GM12878 (cell line): Measurements from ENCODE around the gene ATRN.

ENCODE experiments used
- BHLHE40 ChIP-seq, 2 experiments: fragments of 450-650 bp in 1 of 2; IDR thresholded peaks; 2 replicates each; pipeline ENCODE4 v1.6.1; 2011 to 2017; ENCODE audit warnings: low read depth in 2 of 2, borderline replicate concordance in 1 of 2, improper control_type of control experiment in 1 of 2, low read length in 1 of 2, mild to moderate bottlenecking in 1 of 2
- POLR2AphosphoS5 ChIP-seq: IDR thresholded peaks from 2 replicates; pipeline ENCODE4 v1.6.1; 2011; ENCODE audit warnings: mild to moderate bottlenecking, low read length, inconsistent platforms

DNA sequence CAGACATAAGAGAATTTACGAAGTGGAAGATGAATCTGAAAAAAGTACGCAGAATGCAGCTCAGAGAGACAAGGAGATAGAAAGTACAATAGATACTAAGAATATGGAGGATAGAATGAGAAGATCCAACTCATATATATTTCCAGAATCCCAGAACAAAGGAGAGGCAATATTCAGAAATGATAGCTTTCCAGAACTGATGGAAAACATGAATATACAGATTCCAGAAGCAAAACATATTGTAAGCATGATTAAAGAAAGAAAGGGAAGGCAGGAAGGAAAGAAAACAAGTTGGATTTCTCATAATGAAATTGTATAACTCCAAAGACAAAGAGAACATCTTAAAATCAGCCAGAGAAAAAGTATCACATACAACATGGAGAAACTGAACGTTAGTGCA, 169.4 kb downstream of the ATRN start:
- TF ChIP-seq BHLHE40 (IDR thresholded peaks at IDR 0.05; ENCODE audit: borderline replicate concordance in 1 of 2, low read depth in 2 of 2, low read length in 1 of 2) (no peak), POLR2AphosphoS5 (no peak)
